HT-29 (cell line): Measurements from ENCODE around the gene HOXA7. TPM values are rescaled to one million over a fixed set of nuclear protein-coding genes. Genes with fewer than 3 reads are reported as not detected.

Experiments
- DNase-seq: peaks from one replicate; pipeline ENCODE4 v3.0.0-alpha.2; 2015; ENCODE audit warnings: low spot score
- total RNA-seq: library from RNA; depleted of rRNA; stranded (reverse); fragments of >200 nt; shearing (Covaris generic); gene quantifications from 2 replicates; pipeline ENCODE4 v1.2.3, GENCODE V29; 2014

Gene HOXA7
- total RNA-seq, 1 experiment from 2014 or later = 10.7 TPM

DNA sequence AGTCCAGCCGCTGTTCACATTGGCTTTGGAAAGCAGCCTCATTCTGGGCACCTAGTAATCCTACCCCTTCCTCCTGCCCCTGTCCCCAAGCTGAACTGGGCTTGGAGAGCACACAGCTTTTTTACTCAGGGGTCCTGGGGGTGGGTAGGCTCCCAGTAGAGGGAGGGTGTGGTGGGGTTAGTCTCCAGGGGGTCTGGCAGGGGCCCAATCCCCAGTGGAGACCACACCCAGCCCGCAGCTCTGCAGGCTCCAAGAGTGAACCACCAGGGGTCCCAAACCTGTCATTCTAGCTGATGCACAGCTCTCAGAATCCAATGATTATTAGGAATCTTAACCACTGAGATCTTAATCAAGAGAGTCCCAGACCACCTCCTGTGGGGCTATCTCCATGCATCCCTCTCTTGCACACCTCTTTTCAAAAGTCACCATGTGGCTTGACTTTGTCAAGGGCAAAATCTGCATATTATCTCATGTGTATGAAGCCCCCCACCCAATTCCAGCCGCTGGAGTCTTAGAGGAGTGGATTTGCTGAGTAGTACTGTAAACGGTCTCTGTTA is 25.9 kb upstream of the HOXA7 start:
- DNase-seq = peak; percentile 64

GRCh38 chr7:27181795-27182275 is 25.4 kb upstream of the HOXA7 start:
- peak; percentile 65 for DNase-seq

DNA sequence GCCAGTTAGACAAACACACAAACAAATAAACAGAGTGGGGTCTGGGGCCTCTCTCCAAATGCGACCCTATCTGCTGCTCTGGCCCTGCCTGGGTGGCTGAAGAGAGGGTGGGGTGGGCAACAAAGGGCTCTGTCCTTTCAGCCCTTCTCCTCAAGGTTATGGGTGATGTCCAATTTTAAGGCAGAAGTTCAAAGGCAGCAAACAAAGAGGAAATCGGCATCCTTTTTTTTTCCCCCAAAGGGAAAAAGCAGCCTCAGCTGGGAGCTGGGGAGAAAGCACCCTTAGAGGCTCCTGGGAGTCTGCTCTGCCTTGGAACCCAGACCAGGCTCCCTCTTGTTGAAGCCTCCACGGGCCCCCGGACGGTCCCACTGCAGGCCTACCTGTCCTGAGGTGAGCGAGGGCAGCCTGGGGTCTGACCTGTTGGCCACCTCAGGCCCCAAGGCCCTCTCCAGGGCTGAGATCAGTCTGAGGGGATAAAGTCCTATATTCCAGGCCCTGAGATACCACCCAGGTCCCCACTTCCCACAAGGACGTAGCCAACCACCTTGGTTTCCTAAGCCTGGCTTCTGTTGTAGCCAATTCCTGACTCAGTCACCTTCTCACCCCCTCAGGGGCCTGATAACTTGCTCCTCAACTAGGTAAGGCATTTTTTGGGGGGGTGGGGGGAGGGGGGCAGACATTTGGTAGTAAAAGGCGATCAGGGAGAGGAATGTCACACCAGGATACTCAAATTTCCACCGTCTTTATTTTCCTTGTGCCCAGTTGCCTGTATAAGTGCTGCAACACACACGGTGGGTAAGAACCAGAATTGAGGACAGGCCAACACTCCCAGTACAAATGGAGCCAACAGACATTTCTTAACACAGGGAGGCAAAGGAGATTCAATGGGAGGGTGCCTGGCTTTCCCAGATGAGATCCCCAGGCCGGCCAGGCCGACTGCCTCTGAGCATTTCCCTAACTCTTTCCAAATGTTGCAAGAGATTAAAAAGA is 24.3 kb upstream of the HOXA7 start:
- DNase-seq = peak; percentile 66

GRCh38 chr7:27179503-27180430 is 23.3 kb upstream of the HOXA7 start:
- DNase-seq = peak; percentile 71

GRCh38 chr7:27179030-27179429 is 22.6 kb upstream of the HOXA7 start:
- peak; percentile 61 for DNase-seq

GRCh38 chr7:27178366-27178765 is 21.9 kb upstream of the HOXA7 start:
- no peak for DNase-seq

DNA sequence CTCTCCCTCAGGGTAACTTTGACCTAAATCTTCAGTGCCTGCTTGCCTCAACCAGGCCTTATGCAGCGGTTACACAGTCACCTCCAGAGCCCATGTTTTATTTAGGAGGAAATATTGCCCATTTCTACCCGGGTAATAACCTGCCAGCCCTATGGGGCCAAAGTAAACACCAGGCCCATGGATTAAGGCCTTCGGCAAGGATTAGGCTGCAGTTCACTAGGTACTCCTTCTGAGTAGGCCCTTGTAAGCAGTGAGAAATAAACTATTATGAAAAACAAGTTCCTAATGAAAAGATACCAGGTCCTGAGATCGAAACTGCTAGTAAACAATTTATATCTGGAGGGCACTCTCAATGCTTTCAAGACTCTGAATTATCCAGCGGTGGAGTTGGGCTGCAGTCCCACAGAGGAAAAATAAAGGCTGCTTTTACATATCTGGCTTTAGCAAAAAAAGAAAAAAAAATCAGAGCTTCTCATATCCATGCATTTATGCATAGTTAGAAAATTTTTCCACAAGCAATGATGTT is 21.4 kb upstream of the HOXA7 start:
- DNase-seq = peak; percentile 80

DNA sequence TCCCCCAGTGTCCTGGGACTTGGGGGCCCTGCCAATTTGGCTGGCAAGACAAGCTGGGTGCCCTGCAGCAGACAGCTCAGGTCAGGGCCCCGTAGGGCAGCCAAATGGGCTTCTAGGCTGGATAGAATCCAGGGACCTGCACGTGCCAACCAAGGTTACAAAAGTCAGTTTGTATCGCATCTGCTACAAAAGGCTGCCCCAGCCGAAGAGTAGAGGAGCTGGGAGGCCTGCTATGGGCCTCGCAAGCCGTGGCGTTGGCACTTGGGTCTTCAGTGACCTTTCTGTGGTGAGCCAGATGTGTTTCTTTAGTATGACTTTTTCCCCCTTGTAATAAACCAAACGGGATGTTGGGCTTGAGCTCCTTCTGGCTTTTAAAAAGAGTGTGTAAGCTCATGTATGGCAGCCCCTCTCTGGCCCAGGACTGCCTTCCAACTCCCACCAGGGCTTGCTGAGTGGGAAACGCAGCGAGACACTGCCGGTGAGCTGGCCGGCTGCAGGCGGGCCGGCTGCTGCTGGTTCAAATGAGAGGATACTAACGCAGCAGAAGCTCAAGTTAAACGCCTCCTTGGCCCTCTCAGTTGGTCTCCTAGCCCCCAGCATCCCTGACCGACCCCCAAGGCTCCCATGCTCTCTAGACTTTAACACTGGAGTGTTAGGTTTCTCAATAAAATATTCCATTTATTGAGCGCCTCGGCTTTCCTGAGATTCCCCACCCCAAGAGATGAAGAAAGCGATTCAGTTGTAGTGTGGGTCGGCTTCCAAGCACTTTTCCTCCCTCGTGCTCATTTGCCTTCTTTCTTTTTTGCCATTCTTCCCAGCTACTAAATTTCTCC is 20.7 kb upstream of the HOXA7 start:
- peak; percentile 83 for DNase-seq

DNA sequence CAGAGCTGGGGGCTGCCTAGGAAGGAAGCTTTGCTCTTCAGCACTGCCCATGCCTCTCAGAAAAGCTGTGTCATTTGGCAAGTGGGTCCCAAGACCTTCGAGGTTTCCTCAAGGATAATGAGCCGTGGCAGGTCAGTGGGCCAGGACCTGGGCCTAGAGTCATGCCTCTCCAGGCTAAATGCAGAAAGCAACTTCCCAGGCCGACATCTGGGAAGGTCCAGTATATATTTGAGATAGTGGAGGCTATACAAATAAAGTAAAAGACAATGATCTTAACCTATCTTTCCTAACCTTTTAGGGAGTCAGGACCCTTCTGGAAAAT is 20.0 kb upstream of the HOXA7 start:
- no peak for DNase-seq

- DNase-seq = no peak
Observed at GRCh38 chr7:27175626-27176523, 19.4 kb upstream of the HOXA7 start.

DNA sequence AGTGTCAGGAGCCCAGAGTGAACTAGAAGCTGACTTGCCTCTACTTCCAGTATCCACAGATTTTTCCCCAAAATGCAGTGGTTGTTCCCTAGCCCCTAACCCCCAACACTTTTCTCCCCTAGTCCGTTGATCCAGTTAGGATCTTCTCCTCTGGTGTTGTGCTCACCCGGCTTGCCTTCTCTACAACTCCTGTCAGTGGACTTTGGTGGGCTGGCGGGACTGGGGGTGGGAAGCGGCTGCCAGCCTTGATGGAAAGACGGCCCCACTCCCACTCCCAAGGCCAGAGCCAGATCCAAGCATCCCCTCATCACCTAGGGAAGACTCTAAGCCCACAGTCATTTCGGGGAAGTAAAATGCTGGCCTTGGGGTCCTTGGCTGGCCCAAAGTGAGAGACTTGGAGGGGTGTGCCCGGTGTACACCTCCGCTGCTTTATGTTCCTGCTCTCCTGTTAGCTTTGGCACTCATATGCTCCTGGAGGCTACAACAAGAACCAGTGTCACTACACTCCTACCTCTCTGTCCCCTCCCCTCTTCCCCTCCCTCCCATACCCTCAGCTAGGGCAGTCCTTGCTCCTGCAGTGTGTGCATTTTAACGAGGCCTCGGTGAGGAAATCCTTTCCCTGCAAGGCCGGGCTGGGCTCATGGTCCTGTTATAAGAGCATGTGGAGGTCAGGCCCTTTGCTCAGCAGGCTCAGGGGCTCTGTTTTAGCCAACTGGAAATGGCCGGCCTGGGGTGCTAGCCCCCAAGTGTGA is 18.6 kb upstream of the HOXA7 start:
- peak; percentile 95 for DNase-seq

- peak; percentile 90 for DNase-seq
Observed at GRCh38 chr7:27173956-27174873, 17.7 kb upstream of the HOXA7 start, which contains the start of gene HOXA10. TSS of gene HOXA10 (minus strand) at chr7:27174320. CDS start at chr7:27174306, 14 bp downstream.

DNA sequence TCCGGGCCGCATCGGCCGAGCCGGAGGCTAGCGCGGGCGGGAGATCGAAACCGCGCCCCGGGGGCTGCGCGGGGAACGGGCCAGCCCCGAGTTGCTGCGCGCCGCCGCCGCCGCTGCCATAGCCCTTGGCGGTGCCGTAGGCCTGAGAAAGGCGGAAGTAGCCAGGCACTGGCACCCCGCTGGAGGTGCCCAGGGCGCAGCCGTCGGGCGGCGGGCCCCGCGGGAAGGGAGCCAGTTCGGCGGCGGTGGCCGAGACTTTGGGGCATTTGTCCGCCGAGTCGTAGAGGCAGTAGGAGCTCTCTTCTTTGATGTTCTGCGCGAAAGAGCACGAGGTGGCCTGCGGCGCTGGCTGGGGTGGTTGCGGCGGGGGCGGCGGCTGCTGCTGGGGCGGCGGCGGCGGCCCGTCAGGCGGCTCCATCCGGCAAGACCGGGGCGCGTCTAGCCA is 17.1 kb upstream of the HOXA7 start:
- no peak for DNase-seq

DNA sequence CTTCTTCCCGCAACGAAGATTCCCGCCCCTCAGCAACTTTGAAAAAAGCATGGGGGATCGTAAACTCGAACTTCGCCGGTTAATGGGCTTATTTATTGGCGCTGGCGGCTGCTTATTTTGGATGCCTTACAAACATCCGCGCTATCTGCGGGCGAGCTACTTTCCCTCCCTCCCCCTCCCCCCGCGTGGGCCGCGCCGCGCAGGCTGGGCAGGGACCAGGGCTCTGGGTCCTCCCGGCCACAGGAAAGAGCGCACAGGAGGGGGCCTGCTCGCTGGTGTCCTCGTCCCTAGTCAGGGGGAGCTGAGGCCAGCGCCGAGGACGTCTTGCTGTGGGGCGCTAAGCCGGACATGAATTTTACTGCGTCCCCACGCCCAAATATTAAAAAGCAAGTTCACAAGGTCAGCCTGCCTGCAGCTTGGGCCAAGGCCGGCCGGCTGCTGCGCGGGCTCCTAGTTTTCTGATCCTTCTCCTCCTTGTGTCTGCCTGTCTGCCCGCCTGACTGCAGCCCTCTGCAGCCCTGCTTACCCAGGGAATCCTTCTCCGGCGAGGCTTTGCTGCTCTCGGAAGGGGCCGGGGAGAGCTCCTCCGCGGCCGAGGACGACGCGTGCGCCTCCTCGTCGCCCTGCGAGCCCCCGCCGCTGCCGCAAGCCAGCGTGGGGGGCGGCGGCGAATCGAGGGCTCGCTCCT is 16.5 kb upstream of the HOXA7 start:
- DNase-seq = no peak

GRCh38 chr7:27172315-27172774 is 15.9 kb upstream of the HOXA7 start:
- DNase-seq = no peak

GRCh38 chr7:27171637-27172314 is 15.3 kb upstream of the HOXA7 start:
- no peak for DNase-seq
